ENCODE measurements around the gene ST6GALNAC4. TPM values are rescaled to one million over a fixed set of nuclear protein-coding genes. Genes with fewer than 3 reads are reported as not detected.

ST6GALNAC4 gene
- total and polyA plus RNA-seq, 4 donors, result 24.6 to 96.2 (median 55.0) TPM

GRCh38 chr9:127945942-127946341 lies 29.1 kb upstream of the ST6GALNAC4 start:
- 84 to 91% methylated on average over 9 of the region's 9 CpGs for WGBS, 2 donors
- ATAC-seq (ENCODE audit: insufficient read depth, low FRiP score) (no peak), DNase-seq (no peak)
- H3K4me3 ChIP-seq, result no peak overlapping the region
- H3K9ac ChIP-seq (ENCODE audit: insufficient read depth in 1 of 2, low read length in 2 of 2), result no peak overlapping the region
- H3K36me3 ChIP-seq (ENCODE audit: control insufficient read depth in 4 of 4, insufficient read depth in 4 of 4, low read length in 4 of 4), result peaks cover 0 to 37% (median 18%) of the 10 kb centered on the region in 4 donors
- no peak for TF ChIP-seq CTCF (IDR thresholded peaks at IDR 0.05; ENCODE audit: control extremely low read depth, extremely low read depth)
- no peaks in the 10 kb centered on the region for H3K27me3 ChIP-seq (ENCODE audit: control insufficient read depth in 3 of 3, insufficient read depth in 3 of 3, low read length in 2 of 3)
- peaks cover 0 to 28% (median 5%) of the 10 kb centered on the region in 5 donors for H3K4me1 ChIP-seq (ENCODE audit: control insufficient read depth in 5 of 5, insufficient read depth in 5 of 5, low read length in 5 of 5)
- no peaks in the 10 kb centered on the region for H3K9me3 ChIP-seq (ENCODE audit: control insufficient read depth in 4 of 4, insufficient read depth in 3 of 4, low read length in 3 of 4)
- no peak overlapping the region for H3K27ac ChIP-seq (ENCODE audit: low read depth in 1 of 2, low read length in 1 of 2)

- ATAC-seq (ENCODE audit: insufficient read depth, low FRiP score), result no peak
- no peak for TF ChIP-seq CTCF (IDR thresholded peaks at IDR 0.05; ENCODE audit: control extremely low read depth, extremely low read depth)
- Histone ChIP-seq H3K27me3 (ENCODE audit: control insufficient read depth in 3 of 3, insufficient read depth in 3 of 3, low read length in 2 of 3) (no peaks in the 10 kb centered on the region), H3K9ac (ENCODE audit: insufficient read depth in 1 of 2, low read length in 2 of 2) (no peak overlapping the region), H3K36me3 (ENCODE audit: control insufficient read depth in 4 of 4, insufficient read depth in 4 of 4, low read length in 4 of 4) (peaks cover 0 to 37% (median 18%) of the 10 kb centered on the region in 4 donors), H3K9me3 (ENCODE audit: control insufficient read depth in 4 of 4, insufficient read depth in 3 of 4, low read length in 3 of 4) (no peaks in the 10 kb centered on the region), H3K27ac (ENCODE audit: low read depth in 1 of 2, low read length in 1 of 2) (no peak overlapping the region), H3K4me3 (no peak overlapping the region), H3K4me1 (ENCODE audit: control insufficient read depth in 5 of 5, insufficient read depth in 5 of 5, low read length in 5 of 5) (peaks cover 0 to 23% (median 5%) of the 10 kb centered on the region in 5 donors)
- 92 to 95% methylated on average over 24 of the region's 24 CpGs for WGBS, 2 donors
- no peak for DNase-seq
These were observed 28.5 kb upstream of the ST6GALNAC4 start for GRCh38 chr9:127945338-127945737.

DNA sequence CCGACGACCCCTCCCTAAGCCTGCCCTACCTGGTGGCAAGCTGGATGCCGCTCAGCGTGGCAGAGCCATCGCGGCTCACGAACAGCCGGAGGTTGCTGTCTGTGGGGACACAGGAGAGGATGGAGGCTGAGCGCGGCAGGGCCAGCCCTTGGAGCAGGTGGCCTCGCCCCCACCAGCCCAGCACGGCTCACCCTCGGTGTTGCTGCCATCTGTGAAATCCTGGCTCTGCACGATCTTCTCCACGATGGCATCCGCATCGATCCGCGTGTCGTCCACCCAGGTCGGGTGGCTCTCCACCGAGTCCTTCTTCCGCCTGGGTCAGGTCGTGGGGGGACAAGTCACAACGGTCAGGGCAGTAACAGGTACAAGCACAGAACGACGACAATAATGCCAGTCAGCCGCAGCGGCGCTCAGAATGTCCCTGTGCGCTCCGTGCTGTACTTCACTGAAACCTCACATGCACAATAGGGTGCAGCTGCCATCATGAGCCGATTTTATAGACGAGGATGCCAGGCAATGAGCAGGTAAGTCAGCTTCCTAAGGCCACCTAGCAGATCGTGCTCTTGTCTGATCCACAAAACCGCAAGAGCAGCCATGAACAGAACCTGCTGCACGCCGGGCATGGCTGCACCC lies 27.9 kb upstream of the ST6GALNAC4 start:
- DNase-seq, result no peak
- Histone ChIP-seq H3K9me3 (ENCODE audit: control insufficient read depth in 4 of 4, insufficient read depth in 3 of 4, low read length in 3 of 4) (no peaks in the 10 kb centered on the region), H3K27ac (ENCODE audit: low read depth in 1 of 2, low read length in 1 of 2) (no peak overlapping the region), H3K4me1 (ENCODE audit: control insufficient read depth in 5 of 5, insufficient read depth in 5 of 5, low read length in 5 of 5) (peaks cover 0 to 23% (median 5%) of the 10 kb centered on the region in 5 donors), H3K9ac (ENCODE audit: insufficient read depth in 1 of 2, low read length in 2 of 2) (no peak overlapping the region), H3K27me3 (ENCODE audit: control insufficient read depth in 3 of 3, insufficient read depth in 3 of 3, low read length in 2 of 3) (no peaks in the 10 kb centered on the region), H3K36me3 (ENCODE audit: control insufficient read depth in 4 of 4, insufficient read depth in 4 of 4, low read length in 4 of 4) (peaks cover 0 to 37% (median 20%) of the 10 kb centered on the region in 4 donors), H3K4me3 (no peak overlapping the region)
- TF ChIP-seq CTCF (IDR thresholded peaks at IDR 0.05; ENCODE audit: control extremely low read depth, extremely low read depth), result no peak
- 95 to 96% methylated on average over 38 of the region's 38 CpGs for WGBS, 2 donors
- ATAC-seq (ENCODE audit: insufficient read depth, low FRiP score), result no peak

Data from lung (tissue), 12 donors.